Measurements from ENCODE around the gene PRR5.
"Not testable (repeated sequence)": the region's sequence is repeated elsewhere in the genome, so short reads cannot be mapped to it uniquely, and the experiment has no call there.

The PRR5 gene

GRCh38 chr22:44701824-44702478, at the start of gene PRR5:
TSS of gene PRR5 (plus strand) at chr22:44702204. CDS start at chr22:44702475, 271 bp downstream.
- peak; percentile 96 for DNase-seq (ENCODE audit: low spot score)

- DNase-seq (ENCODE audit: low spot score): not testable (repeated sequence)
Observed at GRCh38 chr22:44652866-44653265, 49.1 kb upstream of the PRR5 start.

GRCh38 chr22:44658311-44658953, 43.6 kb upstream of the PRR5 start:
- peak; percentile 79 for DNase-seq (ENCODE audit: low spot score)

GRCh38 chr22:44659140-44659539, 42.9 kb upstream of the PRR5 start:
- peak; percentile 68 for DNase-seq (ENCODE audit: low spot score)

- no peak for DNase-seq (ENCODE audit: low spot score)
Observed at GRCh38 chr22:44660051-44660830, 41.8 kb upstream of the PRR5 start.

GRCh38 chr22:44661070-44661469, 40.9 kb upstream of the PRR5 start:
- no peak for DNase-seq (ENCODE audit: low spot score)

- no peak for DNase-seq (ENCODE audit: low spot score)
Observed at GRCh38 chr22:44661659-44662569, 40.1 kb upstream of the PRR5 start.

- DNase-seq (ENCODE audit: low spot score): no peak
Observed at GRCh38 chr22:44663256-44663999, 38.6 kb upstream of the PRR5 start.

- DNase-seq (ENCODE audit: low spot score): peak; percentile 27
Observed at GRCh38 chr22:44664149-44664548, 37.9 kb upstream of the PRR5 start.

GRCh38 chr22:44665115-44665514, 36.9 kb upstream of the PRR5 start:
- DNase-seq (ENCODE audit: low spot score): no peak

- DNase-seq (ENCODE audit: low spot score): no peak
Observed at GRCh38 chr22:44666207-44666585, 35.8 kb upstream of the PRR5 start.

GRCh38 chr22:44667276-44667675, 34.7 kb upstream of the PRR5 start:
- DNase-seq (ENCODE audit: low spot score): no peak

GRCh38 chr22:44667829-44668189, 34.2 kb upstream of the PRR5 start:
- no peak for DNase-seq (ENCODE audit: low spot score)

- DNase-seq (ENCODE audit: low spot score): peak; percentile 81
Observed at GRCh38 chr22:44668190-44668885, 33.7 kb upstream of the PRR5 start.

- no peak for DNase-seq (ENCODE audit: low spot score)
Observed at GRCh38 chr22:44668886-44669521, 33.0 kb upstream of the PRR5 start.

GRCh38 chr22:44669561-44669976, 32.4 kb upstream of the PRR5 start:
- DNase-seq (ENCODE audit: low spot score): peak; percentile 75

GRCh38 chr22:44670220-44670988, 31.6 kb upstream of the PRR5 start:
- no peak for DNase-seq (ENCODE audit: low spot score)

GRCh38 chr22:44671742-44672141, 30.3 kb upstream of the PRR5 start:
- no peak for DNase-seq (ENCODE audit: low spot score)

GRCh38 chr22:44672632-44673031, 29.4 kb upstream of the PRR5 start:
- DNase-seq (ENCODE audit: low spot score): no peak

Measured in AG20443 (cell line).